HUES48 (cell line): ENCODE data around the gene PATJ.

Experiments
- H3K27ac ChIP-seq: one replicate; pipeline ENCODE4 v1.7.0; 2013; ENCODE audit warnings: low read depth, low read length, inconsistent platforms
- H3K27me3 ChIP-seq: 2 replicates; pipeline ENCODE4 v1.6.1; 2013; ENCODE audit warnings: mild to moderate bottlenecking, low read length; ENCODE audit not compliant: control insufficient read depth, insufficient read depth
- H3K36me3 ChIP-seq: 2 replicates; pipeline ENCODE4 v1.6.1; 2013; ENCODE audit warnings: low read length; ENCODE audit not compliant: control insufficient read depth, insufficient read depth
- H3K4me1 ChIP-seq: 2 replicates; pipeline ENCODE4 v1.6.1; 2013; ENCODE audit warnings: mild to moderate bottlenecking, low read length; ENCODE audit not compliant: control insufficient read depth, insufficient read depth
- H3K4me3 ChIP-seq: 2 replicates; pipeline ENCODE4 v1.5.1; 2013; ENCODE audit warnings: mild to moderate bottlenecking, low read depth, low read length
- H3K9ac ChIP-seq: 2 replicates; pipeline ENCODE4 v1.6.1; 2013; ENCODE audit warnings: mild to moderate bottlenecking, low read depth, low read length, moderate library complexity
- H3K9me3 ChIP-seq: 2 replicates; pipeline ENCODE4 v1.6.1; 2013; ENCODE audit warnings: low read length; ENCODE audit not compliant: control insufficient read depth, insufficient read depth

Gene PATJ

DNA sequence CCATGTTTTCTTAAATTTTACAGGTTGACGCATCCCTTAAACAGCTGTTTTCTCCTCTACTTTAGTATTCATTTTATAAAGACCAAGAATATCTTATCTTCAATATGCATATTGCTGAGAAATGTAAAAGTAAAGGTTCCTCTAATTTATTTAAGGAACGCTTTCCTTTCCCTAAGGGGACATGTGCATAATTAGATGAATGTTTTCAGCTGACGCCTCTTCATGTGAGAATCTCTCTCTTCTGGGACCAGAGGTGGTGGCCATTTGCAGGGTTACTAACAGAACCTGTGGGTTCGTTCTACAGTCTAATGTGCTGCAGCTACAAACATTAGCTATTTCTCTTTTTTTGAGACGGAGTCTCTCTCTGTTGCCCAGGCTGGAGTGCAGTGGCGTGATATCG is 304.6 kb downstream of the PATJ start:
- no peaks in the 10 kb centered on the region for H3K27me3 ChIP-seq
- no peak overlapping the region for H3K4me3 ChIP-seq
- no peaks in the 10 kb centered on the region for H3K9me3 ChIP-seq
- peaks cover 9% of the 10 kb centered on the region for H3K4me1 ChIP-seq
- no peak overlapping the region for H3K9ac ChIP-seq
- H3K27ac ChIP-seq = no peak overlapping the region
- peaks cover 5% of the 10 kb centered on the region; the same call in 1 of the 2 replicates for H3K36me3 ChIP-seq

DNA sequence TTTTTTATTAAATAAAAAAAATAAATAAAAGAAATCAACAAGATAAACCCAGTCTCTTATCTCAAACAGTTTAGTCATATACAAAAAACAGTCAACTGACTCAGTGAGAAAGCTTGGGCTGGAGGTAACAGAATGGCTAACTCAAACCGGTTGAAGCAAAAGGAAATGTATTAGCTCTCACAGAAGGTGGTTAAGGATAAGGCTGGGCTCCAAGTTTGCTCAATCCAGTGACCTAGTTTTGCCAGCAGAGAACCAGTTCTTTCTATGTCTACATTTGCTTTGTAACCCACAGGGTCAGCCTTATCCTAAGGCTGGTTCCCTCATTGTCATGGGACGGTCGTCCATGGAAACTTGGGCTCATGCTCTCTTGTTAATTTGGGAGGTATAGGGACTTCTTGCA is 307.9 kb downstream of the PATJ start:
- Histone ChIP-seq H3K36me3 (peaks cover 9% of the 10 kb centered on the region), H3K27me3 (no peaks in the 10 kb centered on the region), H3K4me1 (peaks cover 9% of the 10 kb centered on the region), H3K27ac (no peak overlapping the region), H3K9me3 (no peaks in the 10 kb centered on the region), H3K9ac (no peak overlapping the region), H3K4me3 (no peak overlapping the region)

DNA sequence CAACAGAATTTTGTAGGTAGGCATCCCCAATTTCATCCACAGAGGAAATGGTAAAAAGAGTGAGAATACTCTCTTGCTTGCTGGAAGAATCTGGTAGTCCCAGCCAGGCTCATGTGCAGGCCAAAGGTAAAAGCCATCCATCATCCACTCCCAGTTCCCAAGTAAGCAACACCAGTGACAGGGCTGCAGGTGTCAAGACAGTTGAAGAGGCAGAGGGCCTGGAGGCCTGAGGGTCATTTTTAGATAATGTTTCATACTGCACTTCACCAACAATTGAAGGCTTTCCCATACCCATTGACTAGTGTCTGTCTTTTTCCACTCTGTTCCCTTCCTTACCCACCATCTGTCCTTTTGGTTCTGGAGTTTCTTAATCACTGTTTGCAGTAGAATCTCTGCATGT is 310.7 kb downstream of the PATJ start:
- no peak overlapping the region for H3K27ac ChIP-seq
- no peaks in the 10 kb centered on the region for H3K27me3 ChIP-seq
- H3K36me3 ChIP-seq = peaks cover 9% of the 10 kb centered on the region
- peaks cover 13% of the 10 kb centered on the region for H3K4me1 ChIP-seq
- no peak overlapping the region for H3K4me3 ChIP-seq
- no peaks in the 10 kb centered on the region for H3K9me3 ChIP-seq
- no peak overlapping the region for H3K9ac ChIP-seq

DNA sequence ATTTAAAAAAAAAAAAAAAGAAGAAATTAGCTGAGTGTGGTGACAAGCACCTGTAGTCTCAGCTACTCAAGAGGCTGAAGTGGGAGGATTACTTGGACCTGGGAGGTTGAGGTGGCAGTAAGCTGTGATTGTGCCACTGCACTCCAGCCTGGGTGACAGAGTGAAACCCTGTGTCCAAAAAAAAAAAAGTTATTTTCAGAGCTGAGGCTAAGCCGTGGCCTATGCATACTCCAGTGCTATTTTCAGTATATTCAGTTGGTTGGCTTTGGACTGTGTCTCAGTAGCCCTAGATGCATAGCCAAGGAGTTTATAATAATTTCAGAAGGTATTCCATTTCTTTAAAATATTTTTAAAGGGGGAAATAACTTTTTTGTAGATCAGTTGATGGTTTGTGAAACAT is 311.9 kb downstream of the PATJ start:
- H3K27ac ChIP-seq = no peak overlapping the region
- peaks cover 9% of the 10 kb centered on the region for H3K36me3 ChIP-seq
- H3K4me1 ChIP-seq = peaks cover 23% of the 10 kb centered on the region
- H3K27me3 ChIP-seq = no peaks in the 10 kb centered on the region
- H3K9ac ChIP-seq = no peak overlapping the region
- no peaks in the 10 kb centered on the region for H3K9me3 ChIP-seq
- no peak overlapping the region for H3K4me3 ChIP-seq

DNA sequence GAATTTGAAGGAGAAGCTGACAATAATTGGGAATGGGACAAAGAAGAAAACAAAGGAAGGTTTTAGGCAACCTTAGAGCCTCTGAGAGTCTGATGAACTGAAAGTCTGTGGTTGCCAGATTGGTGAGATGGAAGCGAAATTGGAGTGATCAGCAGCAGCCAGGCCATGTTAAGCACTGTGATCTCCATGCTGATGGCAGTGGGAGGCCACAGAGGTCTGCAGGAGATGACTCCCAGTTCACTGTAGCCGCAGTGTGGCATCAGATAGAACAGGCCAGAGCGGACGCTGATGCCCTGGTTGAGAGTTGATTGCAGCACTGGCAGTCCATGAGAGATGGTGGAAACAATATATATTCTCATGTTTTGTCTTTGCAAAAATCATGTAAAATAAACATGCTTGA is 314.9 kb downstream of the PATJ start:
- Histone ChIP-seq H3K27me3 (no peaks in the 10 kb centered on the region), H3K9ac (no peak overlapping the region), H3K9me3 (no peaks in the 10 kb centered on the region), H3K4me3 (no peak overlapping the region), H3K4me1 (peaks cover 24% of the 10 kb centered on the region), H3K27ac (no peak overlapping the region), H3K36me3 (peaks cover 4% of the 10 kb centered on the region)

DNA sequence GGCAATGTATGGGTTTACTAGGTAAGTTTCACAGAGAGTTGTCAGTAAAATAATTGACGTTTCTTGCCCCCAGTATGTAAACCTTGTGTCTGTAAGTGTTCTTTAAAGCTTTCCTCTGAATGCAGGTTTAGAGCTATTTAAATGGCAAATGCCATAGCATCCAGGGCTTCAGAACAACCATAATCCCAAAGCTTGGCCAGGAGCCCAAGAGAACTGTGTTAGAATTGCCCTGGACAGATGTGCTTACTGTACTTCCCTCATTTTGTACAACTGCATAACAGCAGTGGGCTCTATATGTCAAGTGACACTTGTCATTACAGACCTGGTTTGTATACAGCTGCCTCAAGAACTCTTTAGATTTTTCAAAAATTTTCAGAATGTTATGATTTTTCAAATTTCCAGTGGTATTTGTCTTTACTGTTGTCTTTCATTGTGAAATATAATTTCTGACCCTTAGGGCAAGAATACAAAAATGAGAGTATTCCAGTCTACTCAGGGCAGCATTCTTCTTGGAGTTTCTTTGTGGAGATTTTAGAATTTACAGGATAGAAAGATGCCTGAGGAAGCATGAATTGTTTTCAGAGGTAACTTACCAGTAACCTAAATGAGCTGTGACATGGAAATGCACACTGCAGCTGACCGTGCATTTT is 315.5 kb downstream of the PATJ start:
- Histone ChIP-seq H3K36me3 (peaks cover 1% of the 10 kb centered on the region), H3K4me1 (peaks cover 24% of the 10 kb centered on the region), H3K27me3 (no peaks in the 10 kb centered on the region), H3K9ac (no peak overlapping the region), H3K27ac (no peak overlapping the region), H3K9me3 (no peaks in the 10 kb centered on the region), H3K4me3 (no peak overlapping the region)

DNA sequence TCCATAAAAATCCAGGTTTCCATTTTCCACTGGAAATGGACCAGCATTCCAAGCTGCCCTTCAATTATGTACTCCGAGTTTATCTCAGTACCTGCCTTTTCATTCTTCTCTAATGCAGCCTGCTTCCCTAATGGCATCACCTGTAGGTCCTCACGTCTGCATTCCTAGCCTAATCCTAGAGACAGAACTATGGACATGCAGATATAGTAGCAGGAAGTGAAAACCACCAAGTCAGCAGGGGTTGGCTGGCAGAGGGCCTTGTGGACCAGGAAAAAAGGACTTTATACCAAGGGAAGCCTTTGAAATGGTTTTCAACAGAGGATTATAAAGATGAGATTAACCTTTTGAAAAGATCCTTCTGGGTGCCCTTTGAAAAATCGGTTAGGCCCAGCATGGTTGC is 316.7 kb downstream of the PATJ start:
- Histone ChIP-seq H3K27me3 (no peaks in the 10 kb centered on the region), H3K4me3 (peak overlapping the region; percentile 2; the same call in 1 of the 2 replicates), H3K9ac (no peak overlapping the region), H3K36me3 (no peaks in the 10 kb centered on the region), H3K9me3 (no peaks in the 10 kb centered on the region), H3K4me1 (peaks cover 24% of the 10 kb centered on the region), H3K27ac (peak overlapping the region; percentile 43)

DNA sequence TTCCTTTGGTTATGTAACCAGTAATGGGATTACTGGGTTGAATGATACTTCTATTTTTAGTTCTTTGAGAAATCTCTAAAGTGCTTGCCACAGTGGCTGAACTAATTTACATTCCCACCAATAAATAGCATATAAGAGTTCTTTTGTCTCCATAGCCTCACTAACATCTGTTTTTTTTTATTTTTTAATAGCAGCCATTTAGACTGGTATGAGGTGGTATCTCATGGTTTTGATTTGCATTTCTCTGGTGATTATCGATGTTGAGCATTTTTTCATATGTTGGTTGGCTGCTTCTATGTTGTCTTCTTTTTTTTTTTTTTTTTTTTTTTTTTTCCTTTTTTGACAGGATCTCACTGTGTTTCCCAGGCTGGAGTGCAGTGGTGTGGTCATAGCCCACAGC is 319.8 kb downstream of the PATJ start:
- no peak overlapping the region for H3K4me3 ChIP-seq
- H3K4me1 ChIP-seq = peaks cover 26% of the 10 kb centered on the region
- H3K36me3 ChIP-seq = no peaks in the 10 kb centered on the region
- no peak overlapping the region for H3K9ac ChIP-seq
- H3K27me3 ChIP-seq = no peaks in the 10 kb centered on the region
- no peak overlapping the region for H3K27ac ChIP-seq
- peaks cover 7% of the 10 kb centered on the region; the same call in 1 of the 2 replicates for H3K9me3 ChIP-seq

DNA sequence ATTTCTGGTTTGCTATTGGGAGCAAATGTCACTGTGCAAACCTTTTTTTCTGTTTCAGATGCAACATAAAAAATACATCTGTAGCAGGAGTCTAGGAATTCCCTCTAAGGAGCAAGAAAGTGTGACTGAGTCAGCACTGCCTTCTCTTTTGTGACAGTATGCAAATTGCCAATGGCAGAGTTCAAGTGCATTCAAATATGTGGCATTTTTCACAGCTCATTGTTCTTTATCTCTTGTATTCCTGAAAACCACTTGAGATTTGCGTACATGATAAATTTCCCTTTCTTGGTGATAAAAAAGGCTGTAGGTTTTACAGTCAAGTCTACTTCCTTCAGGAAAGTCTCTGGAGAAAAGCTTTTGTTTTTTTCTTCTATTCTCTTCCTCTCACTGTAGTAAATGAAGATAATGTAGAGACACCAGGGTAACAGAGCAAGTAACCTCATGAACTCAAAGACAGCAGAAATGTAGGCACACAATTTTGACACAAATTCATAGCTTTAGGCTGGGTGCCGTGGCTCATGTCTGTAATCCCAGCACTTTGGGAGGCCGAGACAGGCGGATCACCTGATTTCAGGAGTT is 322.6 kb downstream of the PATJ start:
- Histone ChIP-seq H3K27ac (peak overlapping the region; percentile 14), H3K4me3 (no peak overlapping the region), H3K9me3 (peaks cover 7% of the 10 kb centered on the region; the same call in 1 of the 2 replicates), H3K36me3 (no peaks in the 10 kb centered on the region), H3K27me3 (no peaks in the 10 kb centered on the region), H3K9ac (no peak overlapping the region), H3K4me1 (peaks cover 6% of the 10 kb centered on the region; the same call in 1 of the 2 replicates)

DNA sequence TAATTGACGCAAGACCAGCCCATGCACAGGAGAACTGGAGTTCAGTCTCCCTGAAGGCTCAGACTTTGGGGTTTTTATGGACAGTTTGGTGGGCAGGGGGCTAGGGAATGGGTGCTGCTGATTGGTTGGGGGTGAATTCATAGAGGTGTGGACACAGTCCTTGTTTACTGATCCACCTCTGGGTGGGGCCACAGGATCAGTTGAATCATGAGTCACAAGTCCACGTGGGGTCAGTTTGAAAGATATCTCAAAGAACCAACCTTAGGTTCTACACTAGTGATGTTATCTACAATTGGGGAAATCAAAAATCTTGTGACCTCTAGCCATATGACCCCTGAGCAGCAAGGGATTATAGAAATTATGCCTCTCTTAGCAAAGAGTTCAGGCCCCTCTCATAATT is 324.4 kb downstream of the PATJ start:
- Histone ChIP-seq H3K4me1 (peaks cover 6% of the 10 kb centered on the region; the same call in 1 of the 2 replicates), H3K27ac (no peak overlapping the region), H3K36me3 (no peaks in the 10 kb centered on the region), H3K9me3 (peaks cover 7% of the 10 kb centered on the region; the same call in 1 of the 2 replicates), H3K4me3 (no peak overlapping the region), H3K27me3 (no peaks in the 10 kb centered on the region), H3K9ac (no peak overlapping the region)

DNA sequence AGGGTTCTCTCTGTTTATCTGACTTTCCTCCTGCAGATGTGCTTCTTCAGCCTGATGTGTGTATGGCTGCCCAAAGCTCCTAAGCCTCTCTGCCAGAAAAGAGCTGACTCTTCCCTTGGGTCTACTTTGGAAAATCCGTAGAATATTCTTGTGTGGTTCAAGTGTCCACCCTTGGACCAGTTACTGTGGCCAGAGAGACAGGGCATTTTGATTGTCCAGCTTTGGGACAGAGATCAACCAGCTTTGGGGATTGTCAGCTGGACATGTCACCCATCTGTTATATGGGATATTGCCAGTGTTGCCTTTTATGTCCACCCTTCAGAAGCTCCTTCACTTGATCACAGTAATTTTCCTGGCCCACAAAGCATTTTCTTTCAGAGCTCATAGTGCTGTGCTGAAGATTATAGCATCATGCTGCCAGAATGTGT is 326.1 kb downstream of the PATJ start:
- Histone ChIP-seq H3K27me3 (no peaks in the 10 kb centered on the region), H3K27ac (no peak overlapping the region), H3K36me3 (no peaks in the 10 kb centered on the region), H3K4me3 (no peak overlapping the region), H3K4me1 (peaks cover 6% of the 10 kb centered on the region; the same call in 1 of the 2 replicates), H3K9me3 (peaks cover 7% of the 10 kb centered on the region; the same call in 1 of the 2 replicates), H3K9ac (no peak overlapping the region)
